ENCODE data around the gene MMP14.

Gene MMP14

DNA sequence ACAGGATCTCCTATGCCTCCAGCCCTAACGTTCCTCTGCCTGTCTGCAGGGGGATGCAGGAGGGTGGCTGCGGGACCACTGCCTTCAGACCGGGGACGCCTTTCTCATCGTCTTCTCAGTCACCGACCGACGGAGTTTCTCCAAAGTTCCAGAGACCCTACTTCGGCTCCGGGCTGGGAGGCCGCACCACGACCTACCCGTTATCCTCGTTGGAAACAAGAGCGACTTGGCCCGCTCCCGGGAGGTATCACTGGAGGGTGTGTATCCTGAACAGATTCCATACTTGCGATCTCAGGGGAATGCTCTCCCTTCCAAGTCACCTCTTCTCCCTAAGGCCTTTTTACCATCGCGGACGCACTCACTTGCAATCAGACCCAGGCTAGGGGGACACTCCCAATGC lies 49.6 kb downstream of the MMP14 start:
- no peak for DNase-seq

DNA sequence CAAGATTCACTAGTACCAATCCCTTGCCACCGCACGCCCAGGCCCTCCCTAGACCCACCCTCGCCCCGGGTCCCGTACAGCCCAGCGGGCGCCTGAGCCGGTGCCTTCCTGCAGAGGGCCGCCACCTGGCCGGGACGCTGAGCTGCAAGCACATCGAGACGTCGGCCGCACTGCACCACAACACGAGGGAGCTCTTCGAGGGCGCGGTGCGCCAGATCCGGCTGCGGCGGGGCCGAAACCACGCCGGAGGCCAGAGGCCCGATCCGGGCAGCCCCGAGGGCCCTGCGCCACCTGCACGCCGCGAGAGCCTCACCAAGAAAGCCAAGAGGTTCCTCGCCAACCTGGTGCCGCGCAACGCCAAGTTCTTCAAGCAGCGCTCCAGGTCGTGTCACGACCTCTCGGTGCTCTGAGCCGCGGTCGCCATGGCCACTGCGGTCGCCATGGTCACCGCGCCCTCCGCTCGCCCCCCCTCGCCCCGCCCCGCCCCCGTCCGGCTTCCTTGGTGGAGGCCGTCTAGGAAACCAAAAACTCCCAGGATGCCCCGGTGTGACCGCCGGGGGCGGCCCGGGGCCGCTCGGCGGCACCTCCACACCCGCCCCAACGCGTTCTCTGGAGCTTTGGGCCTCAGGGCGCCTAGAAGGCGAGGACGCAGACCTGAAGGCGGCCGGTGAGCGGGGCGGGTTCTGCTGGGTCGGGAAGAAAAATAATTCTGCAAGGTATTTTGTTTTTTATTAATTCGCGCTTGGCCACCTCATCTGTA lies 50.3 kb downstream of the MMP14 start:
- DNase-seq: peak; percentile 78

DNA sequence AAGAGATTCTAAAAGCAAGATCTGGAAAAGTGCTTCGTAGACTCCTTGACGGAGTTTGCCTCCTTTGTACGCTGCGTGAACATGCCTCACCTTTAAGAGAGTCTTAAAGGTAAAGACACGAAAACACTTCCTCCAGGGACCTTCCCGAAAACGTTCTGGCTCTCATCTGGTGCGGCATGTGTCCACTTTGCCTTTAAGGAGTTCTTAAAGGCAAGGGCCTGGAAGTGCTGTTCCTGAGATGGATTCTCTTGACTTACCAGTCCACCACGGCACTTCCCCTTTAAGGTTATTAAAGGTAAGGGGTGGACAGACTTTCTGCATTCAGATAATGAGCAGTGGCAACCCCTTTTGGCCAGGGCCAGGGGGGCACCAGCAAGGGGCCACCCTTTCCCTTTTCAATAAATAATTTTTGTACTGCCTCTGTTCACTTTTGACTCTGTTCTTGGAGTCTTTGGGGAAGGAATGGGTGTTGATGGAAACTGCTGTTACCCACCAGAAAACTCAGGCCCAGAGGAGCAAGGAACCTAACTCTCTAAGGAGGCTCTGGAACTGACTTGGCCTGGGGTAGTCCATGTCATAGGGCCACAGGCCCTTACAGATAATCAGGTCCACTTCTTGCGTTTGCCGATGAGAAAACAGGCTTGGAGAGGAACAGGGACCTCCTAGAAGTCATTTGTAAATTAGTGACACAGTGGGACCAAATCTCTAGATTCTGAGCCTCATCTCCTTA lies 51.0 kb downstream of the MMP14 start:
- DNase-seq: peak; percentile 58

DNA sequence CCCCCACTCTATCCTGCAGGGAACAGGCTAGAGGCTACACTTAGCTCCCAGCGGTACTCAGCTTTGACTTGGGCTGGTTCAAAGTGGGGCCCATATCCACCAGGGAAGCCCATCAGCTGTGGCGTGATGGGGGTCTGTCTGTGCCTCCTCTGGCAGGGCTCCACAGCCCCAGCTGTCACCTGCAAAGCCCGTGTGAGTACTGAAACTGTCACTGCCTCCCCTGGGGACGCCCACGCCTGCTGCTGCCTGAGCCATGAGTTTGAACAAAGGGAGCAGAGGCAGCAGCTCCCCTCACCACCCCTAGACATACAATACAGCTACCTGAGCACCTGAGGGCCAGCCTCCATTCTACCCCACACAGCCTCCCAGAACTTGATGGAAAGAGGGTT lies 51.6 kb downstream of the MMP14 start:
- DNase-seq: peak; percentile 70

DNA sequence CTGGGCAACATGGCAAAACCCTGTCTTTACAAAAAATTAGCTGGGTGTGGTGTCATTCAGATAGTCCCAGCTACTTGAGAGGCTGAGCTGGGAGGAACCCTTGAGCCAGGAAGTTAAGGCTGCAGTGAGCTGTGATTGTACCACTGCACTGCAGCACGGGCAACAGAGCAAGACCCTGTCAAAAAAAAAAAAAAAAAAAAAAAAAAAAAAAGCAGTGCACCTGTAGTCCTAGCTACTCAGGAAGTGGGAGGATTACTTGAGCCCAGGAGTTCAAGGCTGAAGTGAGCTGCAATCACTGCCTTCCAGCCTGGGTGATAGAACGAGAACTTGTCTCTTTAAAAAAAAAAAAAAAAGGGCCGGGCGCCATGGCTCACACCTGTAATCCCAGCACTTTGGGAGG lies 52.3 kb downstream of the MMP14 start:
- no peak for DNase-seq

DNA sequence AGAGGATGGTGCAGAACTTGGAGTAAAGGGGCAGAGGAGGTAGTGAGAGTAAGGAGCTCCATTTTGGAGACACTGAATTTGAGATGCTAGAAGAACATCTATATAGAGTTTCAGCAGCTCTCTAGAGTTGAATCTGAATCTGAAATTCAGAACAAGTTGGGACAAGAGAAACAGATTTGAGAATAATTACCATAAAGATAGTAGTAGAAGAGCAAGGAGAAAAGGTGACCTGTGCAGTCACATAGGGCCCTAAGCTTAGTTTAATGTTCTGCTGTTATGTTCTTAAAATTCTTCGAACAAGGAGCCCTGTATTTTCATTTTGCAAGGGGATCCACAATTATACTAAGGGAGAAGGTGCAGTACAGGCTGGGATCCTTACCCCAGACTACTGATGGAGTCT lies 54.0 kb downstream of the MMP14 start:
- no peak for DNase-seq

DNA sequence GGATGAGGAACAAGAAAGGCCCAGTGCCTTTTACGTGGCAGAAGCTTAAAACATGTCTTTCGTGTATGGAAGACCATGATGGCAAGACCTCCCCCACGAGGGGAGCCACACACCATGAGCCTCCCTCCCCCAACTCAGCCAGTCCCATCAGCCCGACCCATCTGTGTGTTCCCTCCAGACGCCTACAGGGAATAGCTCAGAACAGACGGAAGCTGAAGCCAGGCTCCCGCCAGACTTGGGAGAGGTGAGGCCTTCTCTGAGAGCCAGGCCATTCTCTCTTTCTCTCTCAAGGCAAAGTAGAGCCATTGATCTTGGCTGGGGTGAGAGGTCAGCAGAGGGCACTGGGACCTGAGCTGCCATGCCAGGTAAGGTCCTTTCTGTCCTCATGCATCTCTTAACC lies 56.1 kb downstream of the MMP14 start:
- no peak for DNase-seq

DNA sequence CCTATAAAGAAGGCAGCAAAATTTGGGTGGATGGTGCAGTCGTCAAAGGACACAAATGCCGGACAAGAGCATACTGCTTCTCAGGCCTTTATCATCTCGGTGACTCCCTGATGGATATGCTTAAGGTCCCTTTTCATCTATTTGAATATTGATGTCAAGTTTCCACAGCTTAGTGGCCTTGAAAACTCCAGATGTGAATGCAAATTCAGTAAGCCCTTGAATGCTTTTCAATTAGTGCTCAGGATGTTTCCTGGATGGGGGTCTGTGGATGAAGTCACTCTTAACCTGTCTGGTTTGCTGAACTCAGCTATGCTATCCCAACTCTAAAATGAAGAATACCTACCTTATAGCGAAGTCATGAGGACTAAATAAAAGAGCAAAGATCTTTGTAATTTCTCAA lies 57.3 kb downstream of the MMP14 start:
- DNase-seq: no peak

DNA sequence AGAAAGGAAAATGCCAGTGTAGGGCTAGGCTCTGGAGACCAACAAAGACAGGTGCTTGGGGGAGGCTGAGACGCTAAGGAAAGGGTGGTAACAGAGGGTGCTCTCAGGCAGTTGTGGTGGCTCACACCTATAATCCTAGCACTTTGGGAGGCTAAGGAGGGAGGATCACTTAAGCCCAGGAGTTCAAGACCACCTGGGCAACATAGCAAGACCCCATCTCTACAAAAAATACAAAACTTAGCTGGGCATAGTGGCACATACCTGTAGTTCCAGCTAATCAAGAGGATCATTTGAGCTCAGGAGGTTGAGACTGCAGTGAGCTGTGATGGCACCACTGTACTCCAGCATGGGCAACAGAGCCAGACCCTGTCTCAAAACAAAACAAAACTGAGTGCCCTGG lies 59.0 kb downstream of the MMP14 start:
- no peak for DNase-seq

DNA sequence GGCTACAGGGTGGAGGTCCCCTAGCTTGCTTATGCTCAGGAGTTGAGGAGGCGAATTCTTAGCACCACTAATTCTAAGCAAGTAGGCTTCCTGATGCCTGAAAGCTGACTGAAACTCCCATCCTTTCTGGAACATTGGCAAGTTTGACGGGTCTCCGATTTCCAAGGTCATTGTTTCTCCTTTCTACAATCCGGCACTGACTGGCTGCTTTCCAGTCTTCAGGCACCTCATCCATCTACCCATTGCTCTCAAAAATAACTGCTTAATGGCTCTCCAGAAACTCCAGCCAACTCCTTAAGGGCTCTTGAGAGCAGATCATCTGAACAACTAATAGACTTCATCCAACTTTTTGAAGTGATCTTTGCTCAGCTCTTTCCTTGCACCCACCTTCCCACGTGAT lies 60.0 kb downstream of the MMP14 start:
- no peak for DNase-seq

DNA sequence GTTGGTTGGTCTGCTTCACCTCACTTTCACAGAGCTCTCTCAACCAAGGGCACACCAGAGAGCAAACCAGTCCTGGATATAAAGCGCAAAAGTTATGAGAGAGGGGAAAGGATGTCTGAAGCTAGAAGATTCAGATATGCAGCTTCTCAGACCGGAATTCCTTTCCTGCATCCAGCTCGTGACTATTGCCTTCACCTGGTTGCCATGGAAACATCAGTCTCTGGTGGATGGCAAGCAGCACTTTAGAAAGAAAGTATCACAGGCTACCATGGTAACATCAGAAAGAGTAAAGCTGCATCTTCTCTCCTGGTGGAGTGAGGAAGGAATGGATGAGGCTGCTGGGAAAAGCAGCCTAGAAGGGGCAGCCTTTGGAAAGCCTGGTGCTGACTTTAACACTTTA lies 60.4 kb downstream of the MMP14 start:
- DNase-seq: no peak

DNA sequence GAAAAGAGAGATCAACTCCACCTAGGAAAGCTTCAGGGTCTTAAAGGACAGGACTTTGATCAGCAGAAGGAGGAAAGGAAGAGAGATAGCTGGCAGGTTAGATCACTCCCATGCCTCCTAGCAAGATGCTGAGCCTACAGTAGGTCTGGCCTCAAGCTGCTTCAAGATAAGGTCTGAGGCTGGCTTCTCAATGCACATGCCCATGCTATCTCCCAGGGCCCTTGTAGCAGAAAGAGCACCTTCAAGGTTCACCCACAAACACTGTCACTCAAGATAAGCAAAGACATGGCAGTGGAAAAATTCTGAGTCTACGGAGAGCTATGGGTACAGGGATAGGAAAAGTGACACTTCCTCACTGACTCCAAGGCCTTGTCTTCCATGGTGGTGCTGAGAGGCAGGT lies 61.0 kb downstream of the MMP14 start:
- DNase-seq: no peak
